Neural progenitor cell (in vitro differentiated cells): ENCODE results near the gene PPP2R2C. TPM values are rescaled to one million over a fixed set of nuclear protein-coding genes. Genes with fewer than 3 reads are reported as not detected.
A peak's percentile ranks its signal among the peaks of the same experiment; 100 is the strongest.

ENCODE experiments used
- DNase-seq: peaks from one replicate; pipeline ENCODE4 v3.0.0-alpha.2; 2016; ENCODE audit warnings: low spot score
- H2AFZ ChIP-seq: fragments of 200-600 bp; sonication (generic); replicated peaks from 2 replicates; pipeline ENCODE4 v1.6.1; 2016; ENCODE audit warnings: antibody characterized with exemption
- H3F3A ChIP-seq: fragments of 200-600 bp; sonication (generic); 2 replicates; pipeline ENCODE4 v1.6.1; 2016; ENCODE audit warnings: antibody characterized with exemption, low read depth
- H3K27ac ChIP-seq: fragments of 200-600 bp; sonication (generic); 2 replicates; pipeline ENCODE4 v1.5.1; 2016; ENCODE audit warnings: mild to moderate bottlenecking
- H3K27me3 ChIP-seq: fragments of 200-600 bp; sonication (generic); 2 replicates; pipeline ENCODE4 v1.6.1; 2016; ENCODE audit warnings: mild to moderate bottlenecking, moderate library complexity
- H3K36me3 ChIP-seq: fragments of 200-600 bp; sonication (generic); 2 replicates; pipeline ENCODE4 v1.5.1; 2016
- H3K4me1 ChIP-seq: fragments of 200-600 bp; sonication (generic); 2 replicates; pipeline ENCODE4 v1.6.1; 2016; ENCODE audit warnings: mixed run types
- H3K4me2 ChIP-seq: fragments of 200-600 bp; sonication (generic); 2 replicates; pipeline ENCODE4 v1.6.1; 2016
- H3K4me3 ChIP-seq: fragments of 200-600 bp; sonication (generic); 2 replicates; pipeline ENCODE4 v1.5.1; 2016
- H3K79me2 ChIP-seq: fragments of 200-600 bp; sonication (generic); 2 replicates; pipeline ENCODE4 v1.6.1; 2016; ENCODE audit warnings: low read depth
- H3K9ac ChIP-seq: fragments of 200-600 bp; sonication (generic); 2 replicates; pipeline ENCODE4 v1.6.1; 2016
- H3K9me3 ChIP-seq: fragments of 200-600 bp; sonication (generic); 2 replicates; pipeline ENCODE4 v1.5.1; 2016; ENCODE audit warnings: low read depth
- H4K20me1 ChIP-seq: fragments of 200-600 bp; sonication (generic); 2 replicates; pipeline ENCODE4 v1.6.1; 2016; ENCODE audit warnings: low read depth
- H3K27ac Mint-ChIP-seq: 3 replicates; pipeline ENCODE4 v1.8.0; 2021; ENCODE audit warnings: mixed read lengths
- H3K27me3 Mint-ChIP-seq: 2 replicates; pipeline ENCODE4 v1.8.0; 2022; ENCODE audit warnings: low read depth, mild to moderate bottlenecking, inconsistent platforms, moderate library complexity, mixed read lengths; ENCODE audit not compliant: insufficient read depth
- H3K36me3 Mint-ChIP-seq: 3 replicates; pipeline ENCODE4 v1.8.0; 2021; ENCODE audit warnings: mixed read lengths
- H3K4me1 Mint-ChIP-seq: 3 replicates; pipeline ENCODE4 v1.8.0; 2021; ENCODE audit warnings: mixed read lengths
- H3K4me3 Mint-ChIP-seq: 3 replicates; pipeline ENCODE4 v1.8.0; 2021; ENCODE audit warnings: mild to moderate bottlenecking, moderate library complexity, mixed read lengths
- H3K9me3 Mint-ChIP-seq: 3 replicates; pipeline ENCODE4 v1.8.0; 2020; ENCODE audit warnings: mixed read lengths
- CTCF ChIP-seq: fragments of 200-600 bp; sonication (generic); IDR thresholded peaks from 2 replicates; pipeline ENCODE4 v1.5.1; 2017; ENCODE audit warnings: antibody characterized with exemption, mild to moderate bottlenecking
- EZH2 ChIP-seq: fragments of 200-600 bp; sonication (generic); IDR thresholded peaks from 2 replicates; pipeline ENCODE4 v1.6.1; 2017; ENCODE audit warnings: antibody characterized with exemption, mild to moderate bottlenecking, moderate library complexity
- EZH2phosphoT487 ChIP-seq: fragments of 200-600 bp; sonication (generic); IDR thresholded peaks from 2 replicates; pipeline ENCODE4 v1.6.1; 2017; ENCODE audit warnings: antibody characterized with exemption
- total RNA-seq: library from RNA; depleted of rRNA; stranded (reverse); fragments of >200 nt; gene quantifications from 2 replicates; pipeline ENCODE4 v1.2.3, GENCODE V29; 2015; ENCODE audit warnings: low replicate concordance

The PPP2R2C gene
- total RNA-seq, 1 donor from 2014 or later: 3.5 TPM

- H3K4me1 Mint-ChIP-seq: no peaks in the 10 kb centered on the region
- TF ChIP-seq CTCF: no peak
- TF ChIP-seq EZH2phosphoT487: no peak
- TF ChIP-seq EZH2: no peak
- H3K27ac ChIP-seq: no peak overlapping the region
- peaks cover 2% of the 10 kb centered on the region for H3K27me3 Mint-ChIP-seq
- H3K79me2 ChIP-seq: no peaks in the 10 kb centered on the region
- DNase-seq: no peak
- H3K4me3 Mint-ChIP-seq: no peak overlapping the region
- peak overlapping the region; percentile 18 for H3K27ac Mint-ChIP-seq
- H3K27me3 ChIP-seq: no peaks in the 10 kb centered on the region
- no peaks in the 10 kb centered on the region for H4K20me1 ChIP-seq
- H3K4me2 ChIP-seq: no peak overlapping the region
- H3F3A ChIP-seq: no peaks in the 10 kb centered on the region
- no peak overlapping the region for H3K4me3 ChIP-seq
- H3K9me3 Mint-ChIP-seq: no peaks in the 10 kb centered on the region
- H3K9me3 ChIP-seq: no peaks in the 10 kb centered on the region
- no peak overlapping the region for H3K9ac ChIP-seq
- no peaks in the 10 kb centered on the region for H3K4me1 ChIP-seq
- no peaks in the 10 kb centered on the region for H3K36me3 ChIP-seq
- peaks cover 9% of the 10 kb centered on the region for H3K36me3 Mint-ChIP-seq
- no peak overlapping the region for H2AFZ ChIP-seq
Observed at GRCh38 chr4:6288342-6288741, 184.1 kb downstream of the PPP2R2C start.

GRCh38 chr4:6287017-6287788, 185.2 kb downstream of the PPP2R2C start:
- Histone ChIP-seq H3K4me1 (no peaks in the 10 kb centered on the region), H3K4me2 (no peak overlapping the region), H3K27ac (no peak overlapping the region), H4K20me1 (no peaks in the 10 kb centered on the region), H3F3A (no peaks in the 10 kb centered on the region), H3K36me3 (no peaks in the 10 kb centered on the region), H2AFZ (no peak overlapping the region), H3K27me3 (no peaks in the 10 kb centered on the region), H3K4me3 (no peak overlapping the region), H3K9me3 (no peaks in the 10 kb centered on the region), H3K9ac (no peak overlapping the region), H3K79me2 (no peaks in the 10 kb centered on the region)
- no peaks in the 10 kb centered on the region for H3K9me3 Mint-ChIP-seq
- DNase-seq: no peak
- no peak overlapping the region for H3K27ac Mint-ChIP-seq
- TF ChIP-seq EZH2phosphoT487 (no peak), CTCF (no peak), EZH2 (no peak)
- peaks cover 9% of the 10 kb centered on the region for H3K36me3 Mint-ChIP-seq
- peaks cover 2% of the 10 kb centered on the region for H3K27me3 Mint-ChIP-seq
- no peak overlapping the region for H3K4me3 Mint-ChIP-seq
- no peaks in the 10 kb centered on the region for H3K4me1 Mint-ChIP-seq

- no peak for TF ChIP-seq EZH2phosphoT487
- TF ChIP-seq CTCF: no peak
- no peak for TF ChIP-seq EZH2
- H3K27ac ChIP-seq: no peak overlapping the region
- no peak overlapping the region for H3K4me2 ChIP-seq
- H3K4me3 ChIP-seq: no peak overlapping the region
- H3K4me1 ChIP-seq: no peaks in the 10 kb centered on the region
- no peaks in the 10 kb centered on the region for H3K9me3 ChIP-seq
- H3K9ac ChIP-seq: no peak overlapping the region
- no peak for DNase-seq
- Mint-ChIP-seq H3K27me3 (peaks cover 5% of the 10 kb centered on the region), H3K27ac (no peak overlapping the region), H3K4me1 (no peaks in the 10 kb centered on the region), H3K4me3 (no peak overlapping the region), H3K36me3 (peaks cover 6% of the 10 kb centered on the region), H3K9me3 (no peaks in the 10 kb centered on the region)
- H3K36me3 ChIP-seq: no peaks in the 10 kb centered on the region
- no peaks in the 10 kb centered on the region for H4K20me1 ChIP-seq
- no peaks in the 10 kb centered on the region for H3F3A ChIP-seq
- H3K79me2 ChIP-seq: no peaks in the 10 kb centered on the region
- H2AFZ ChIP-seq: no peak overlapping the region
- H3K27me3 ChIP-seq: no peaks in the 10 kb centered on the region
Observed at GRCh38 chr4:6283282-6283681, 189.1 kb downstream of the PPP2R2C start.
